Stimulated activated CD8-positive, alpha-beta memory T cell treated with anti-CD3 and anti-CD28 coated beads, Interleukin-4, amount 100 ng/mL, for 24 hours (primary cell): ENCODE results near the gene GIMAP5.

Experiments
- DNase-seq: peaks from one replicate; pipeline ENCODE4 v3.0.0-alpha.2; 2020; ENCODE audit warnings: low read depth

Gene GIMAP5

DNA sequence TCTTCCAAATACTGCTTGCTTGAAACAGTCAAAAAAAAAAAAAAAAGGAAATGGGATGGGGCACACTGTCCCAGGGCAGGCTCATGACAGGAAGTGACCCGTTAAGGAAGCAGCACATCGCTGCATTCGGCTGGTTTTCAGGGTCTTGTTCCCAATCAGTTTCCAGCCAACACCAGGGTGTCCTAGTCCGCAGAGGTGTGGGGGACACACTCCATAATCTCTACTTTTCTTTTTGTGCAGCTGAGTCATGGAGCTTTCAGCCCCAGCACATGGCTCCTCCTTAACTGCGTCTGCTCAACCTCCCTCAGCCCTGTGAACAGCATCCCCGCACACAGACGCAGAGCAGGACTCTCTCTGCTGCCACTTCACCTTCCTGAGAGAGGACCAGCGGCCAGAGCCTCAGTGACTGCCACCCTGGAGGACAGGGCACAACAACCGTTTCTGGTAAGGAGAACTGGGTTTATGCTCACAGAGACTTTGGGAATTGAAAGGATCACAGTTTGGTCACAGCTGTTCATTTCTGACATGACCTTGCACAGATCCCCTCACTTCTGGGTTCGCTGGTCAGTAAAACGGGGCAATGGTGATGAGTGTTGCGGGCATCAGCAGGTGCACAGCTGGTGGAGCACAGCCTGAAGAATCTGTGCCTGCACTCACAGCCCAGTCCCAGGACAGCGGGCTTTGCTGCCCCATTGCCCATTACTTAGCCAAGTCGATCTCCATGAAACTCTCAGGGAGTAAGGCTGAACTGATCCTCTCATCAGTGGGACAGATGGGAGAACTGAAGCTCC lies at the start of gene GIMAP5:
Gene GIMAP5 (plus strand): TSS at position 154 of the 791 bp plus-strand sequence. CDS start 3,467 bp downstream, outside the sequence.
- DNase-seq: no peak

- DNase-seq: no peak
These were observed 48.6 kb upstream of the GIMAP5 start for GRCh38 chr7:150688630-150689029.

- DNase-seq: no peak
These were observed 41.6 kb upstream of the GIMAP5 start for GRCh38 chr7:150695654-150696053.

GRCh38 chr7:150703209-150703608 lies 34.0 kb upstream of the GIMAP5 start:
- no peak for DNase-seq

GRCh38 chr7:150715293-150715692 lies 21.9 kb upstream of the GIMAP5 start:
- DNase-seq: no peak

GRCh38 chr7:150715738-150716137 lies 21.5 kb upstream of the GIMAP5 start:
- DNase-seq: no peak

GRCh38 chr7:150716368-150716767 lies 20.9 kb upstream of the GIMAP5 start, which contains the start of gene GIMAP1:
TSS of gene GIMAP1 (plus strand) at chr7:150716613. CDS start at chr7:150719048, 2,435 bp downstream.
- DNase-seq: no peak

- DNase-seq: no peak
These were observed 20.3 kb upstream of the GIMAP5 start for GRCh38 chr7:150716939-150717338.

DNA sequence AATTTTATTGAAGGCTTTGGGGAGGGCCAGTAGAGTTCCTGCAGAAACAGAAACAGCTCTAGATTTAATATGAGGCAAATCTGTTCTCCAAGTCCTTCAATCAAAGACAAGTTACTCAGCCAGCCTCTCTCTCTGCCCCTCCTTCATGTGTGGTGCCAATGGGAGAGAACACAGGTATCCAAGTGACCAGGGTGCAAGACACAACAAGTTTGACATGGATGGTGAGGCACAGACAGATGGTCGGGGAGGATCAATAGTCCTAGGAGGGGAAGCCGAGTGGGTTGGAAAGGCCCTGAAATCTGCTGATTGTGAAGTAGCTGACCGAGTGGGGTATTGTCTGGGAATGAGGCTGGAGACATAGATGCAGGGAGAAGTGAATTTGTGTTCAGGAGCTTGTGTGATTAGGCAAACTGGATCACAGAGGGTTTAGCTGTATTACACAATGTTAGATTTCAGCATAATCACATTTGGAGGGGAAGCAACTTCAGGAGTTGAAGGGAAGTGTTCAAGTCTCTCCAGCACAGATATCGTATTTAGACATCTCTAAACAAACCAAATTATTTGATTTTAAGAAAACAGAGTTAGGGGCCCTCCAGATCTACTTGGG lies 19.3 kb upstream of the GIMAP5 start:
- no peak for DNase-seq

GRCh38 chr7:150719436-150719835 lies 17.8 kb upstream of the GIMAP5 start:
- no peak for DNase-seq

DNA sequence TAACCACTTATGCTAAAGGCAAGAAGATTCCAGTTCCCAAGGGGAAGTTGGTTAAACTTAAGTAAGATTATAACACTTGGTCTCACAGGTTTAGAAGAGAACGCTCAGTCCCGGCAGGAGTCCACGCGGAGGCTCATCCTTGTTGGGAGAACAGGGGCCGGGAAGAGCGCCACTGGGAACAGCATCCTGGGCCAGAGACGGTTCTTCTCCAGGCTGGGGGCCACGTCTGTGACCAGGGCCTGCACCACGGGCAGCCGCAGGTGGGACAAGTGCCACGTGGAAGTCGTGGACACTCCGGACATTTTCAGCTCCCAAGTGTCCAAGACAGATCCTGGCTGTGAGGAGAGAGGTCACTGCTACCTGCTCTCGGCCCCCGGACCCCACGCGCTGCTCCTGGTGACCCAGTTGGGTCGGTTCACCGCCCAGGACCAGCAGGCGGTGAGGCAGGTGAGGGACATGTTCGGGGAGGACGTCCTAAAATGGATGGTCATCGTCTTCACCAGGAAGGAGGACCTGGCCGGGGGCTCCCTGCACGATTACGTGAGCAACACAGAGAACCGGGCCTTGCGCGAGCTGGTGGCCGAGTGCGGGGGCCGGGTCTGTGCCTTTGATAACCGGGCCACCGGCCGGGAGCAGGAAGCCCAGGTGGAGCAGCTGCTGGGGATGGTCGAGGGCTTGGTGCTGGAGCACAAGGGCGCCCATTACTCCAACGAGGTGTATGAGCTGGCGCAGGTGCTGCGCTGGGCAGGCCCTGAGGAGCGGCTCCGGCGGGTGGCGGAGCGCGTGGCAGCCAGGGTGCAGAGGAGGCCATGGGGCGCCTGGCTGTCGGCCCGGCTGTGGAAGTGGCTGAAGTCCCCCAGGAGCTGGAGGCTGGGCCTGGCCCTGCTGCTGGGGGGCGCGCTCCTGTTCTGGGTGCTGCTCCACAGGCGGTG lies 17.0 kb upstream of the GIMAP5 start:
- DNase-seq: no peak

GRCh38 chr7:150721970-150722373 lies 15.2 kb upstream of the GIMAP5 start:
- DNase-seq: no peak

GRCh38 chr7:150722431-150722931 lies 14.7 kb upstream of the GIMAP5 start:
- DNase-seq: no peak

GRCh38 chr7:150723467-150723866 lies 13.8 kb upstream of the GIMAP5 start:
- DNase-seq: no peak

- DNase-seq: no peak
These were observed 9.8 kb upstream of the GIMAP5 start for GRCh38 chr7:150727381-150727780.

DNA sequence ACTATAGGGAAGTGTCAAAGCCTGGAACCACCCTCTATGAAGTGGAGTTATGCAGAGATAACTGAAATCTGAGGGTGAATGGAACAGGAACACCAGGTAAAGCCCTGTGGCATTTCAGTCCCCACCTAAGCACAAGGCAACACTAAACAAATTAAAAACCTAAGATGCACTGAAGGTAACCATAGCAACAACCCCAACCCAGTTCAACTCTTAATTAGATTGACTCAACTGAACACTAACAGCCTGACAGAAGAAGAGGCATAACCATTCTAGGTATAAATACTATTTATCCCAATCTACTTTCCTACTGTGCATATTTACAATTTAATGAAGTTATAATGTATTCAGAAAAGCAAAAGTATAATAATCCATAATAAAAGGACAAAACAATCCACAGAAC lies 9.2 kb upstream of the GIMAP5 start:
- no peak for DNase-seq

- DNase-seq: no peak
These were observed 8.6 kb upstream of the GIMAP5 start for GRCh38 chr7:150728609-150729008.

DNA sequence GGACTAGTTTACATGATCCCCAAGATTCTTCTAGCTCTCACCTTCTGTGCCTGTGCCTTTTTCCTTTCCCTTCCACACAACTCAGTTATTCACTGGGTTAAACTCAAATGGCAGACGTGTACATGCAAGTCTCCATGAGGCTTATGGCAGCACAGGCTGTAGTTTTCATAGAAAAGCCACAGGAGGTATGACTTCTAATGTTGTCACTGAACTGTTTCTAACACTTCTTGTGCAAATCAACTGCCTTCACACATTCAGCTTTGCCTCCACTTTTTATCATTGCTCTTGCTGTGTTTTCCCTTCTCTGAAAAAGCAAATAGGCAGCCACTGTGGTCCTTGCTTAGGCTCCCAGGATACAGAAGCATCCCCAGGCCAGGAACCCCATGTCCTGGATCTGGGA lies 5.3 kb upstream of the GIMAP5 start:
- no peak for DNase-seq

DNA sequence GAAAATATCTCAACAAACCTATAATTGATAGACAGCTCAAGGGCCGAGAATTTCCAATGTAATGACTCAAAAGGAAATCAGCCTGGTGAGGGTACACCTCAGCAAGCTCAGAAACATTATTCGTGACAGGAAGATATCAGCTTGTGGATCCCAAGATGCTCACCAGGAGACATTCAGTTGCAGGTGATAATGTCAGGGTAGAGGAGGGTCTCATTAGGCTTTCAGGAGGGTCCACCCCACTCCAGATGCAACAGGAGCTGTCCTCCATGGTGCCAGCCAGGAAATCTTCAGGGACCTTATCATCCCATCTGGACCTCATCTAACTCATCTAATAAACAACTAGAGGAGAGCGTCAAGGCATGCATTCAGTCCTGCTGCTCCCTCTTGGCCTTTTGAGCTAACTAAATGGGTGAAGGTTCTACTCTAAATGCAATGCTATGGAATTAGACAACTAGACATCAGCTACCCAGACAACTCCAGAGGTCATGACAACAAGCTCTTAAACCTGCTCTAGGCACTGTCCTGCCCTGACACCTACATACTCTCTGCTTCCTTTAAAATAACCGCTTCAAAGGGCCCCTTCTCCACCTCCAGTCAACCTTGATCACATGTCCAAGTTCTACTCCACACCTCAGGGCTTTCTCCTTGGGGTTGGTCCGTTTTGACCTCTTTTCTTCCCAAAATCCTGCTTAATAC lies 4.3 kb upstream of the GIMAP5 start:
- no peak for DNase-seq

DNA sequence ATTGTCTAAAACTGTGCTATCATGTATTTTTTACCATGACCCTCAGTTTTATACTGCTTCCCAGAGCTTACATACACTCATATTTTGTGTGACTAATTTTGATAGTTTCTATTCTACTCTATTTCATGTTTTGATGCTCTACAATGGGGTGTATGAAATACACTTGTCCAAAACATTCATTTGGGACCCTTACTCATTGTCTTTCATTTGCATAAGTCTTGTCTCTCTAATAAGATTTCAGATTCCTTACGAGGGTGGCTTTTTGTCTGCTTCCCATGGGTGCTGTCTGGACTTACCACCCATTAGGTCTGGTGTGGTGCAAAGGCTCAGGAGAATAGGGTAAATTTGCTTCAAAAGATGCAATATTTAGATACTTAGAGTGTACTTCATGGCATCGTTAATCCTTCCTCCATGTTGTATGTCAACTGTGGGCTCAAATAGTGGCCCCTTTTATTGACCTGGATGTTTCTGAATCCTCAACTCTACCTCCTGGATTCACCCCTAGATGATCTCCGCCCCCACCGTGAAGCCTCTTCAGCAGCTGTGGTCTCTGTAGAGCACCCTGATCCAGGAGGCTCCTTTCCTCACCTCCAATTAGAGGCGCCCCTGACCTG lies 3.6 kb upstream of the GIMAP5 start:
- DNase-seq: no peak

- DNase-seq: no peak
These were observed 3.0 kb upstream of the GIMAP5 start for GRCh38 chr7:150734254-150734653.
